ENCODE results near the gene RNF26. TPM values are rescaled to one million over a fixed set of nuclear protein-coding genes. Genes with fewer than 3 reads are reported as not detected.
A peak's percentile ranks its signal among the peaks of the same experiment; 100 is the strongest.

The RNF26 gene
- total RNA-seq, 3 donors from 2014 or later: 18.6 to 20.7 (median 18.9) TPM

DNA sequence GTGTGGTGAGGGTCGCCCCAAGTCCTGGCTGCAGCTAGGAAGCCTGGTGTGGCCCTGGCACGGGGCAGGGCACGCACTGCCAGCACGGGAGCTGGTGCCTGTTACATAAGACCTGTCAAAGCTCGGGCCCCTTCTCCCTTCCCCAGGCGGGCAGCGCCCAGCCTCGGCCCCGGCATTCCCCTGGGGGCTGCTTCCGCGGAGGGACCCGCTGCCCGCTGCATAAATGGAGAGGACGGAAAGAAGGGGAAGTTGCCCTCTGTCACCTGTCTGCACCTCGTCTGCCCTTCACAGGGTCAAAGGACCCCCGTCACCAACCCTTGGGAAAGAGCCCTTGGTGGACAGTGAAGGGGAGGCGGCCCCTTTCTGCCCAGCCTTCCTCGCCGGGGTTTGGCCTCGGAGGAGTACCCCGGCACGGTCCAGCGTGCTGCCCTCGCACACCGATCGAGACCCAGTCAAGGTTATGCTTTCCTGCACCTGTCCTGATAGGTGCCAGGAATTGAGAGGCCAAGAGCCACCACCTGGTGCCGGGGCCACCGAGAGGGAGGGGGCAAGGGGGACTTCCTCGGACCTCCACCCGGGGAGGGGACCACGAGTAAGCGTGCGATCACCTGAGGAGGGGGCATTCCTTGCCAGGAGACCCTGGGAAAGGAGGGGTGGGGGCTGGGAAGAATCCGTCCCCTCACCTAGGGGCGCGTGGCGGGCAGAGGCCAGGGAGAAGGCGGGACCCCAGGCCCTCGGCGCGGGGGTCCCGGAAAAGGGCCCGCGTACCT is 28.9 kb downstream of the RNF26 start:
- H3K36me3 Mint-ChIP-seq (ENCODE audit: insufficient read depth): no peaks in the 10 kb centered on the region
- no peaks in the 10 kb centered on the region for H3K9me3 Mint-ChIP-seq
- DNase-seq (no peak), ATAC-seq (no peak)
- H3K4me3 Mint-ChIP-seq: peak overlapping the region; percentile 43
- H3K27me3 Mint-ChIP-seq (ENCODE audit: low read depth): peaks cover 50% of the 10 kb centered on the region
- peaks cover 11% of the 10 kb centered on the region for H3K4me1 Mint-ChIP-seq (ENCODE audit: low read depth)

DNA sequence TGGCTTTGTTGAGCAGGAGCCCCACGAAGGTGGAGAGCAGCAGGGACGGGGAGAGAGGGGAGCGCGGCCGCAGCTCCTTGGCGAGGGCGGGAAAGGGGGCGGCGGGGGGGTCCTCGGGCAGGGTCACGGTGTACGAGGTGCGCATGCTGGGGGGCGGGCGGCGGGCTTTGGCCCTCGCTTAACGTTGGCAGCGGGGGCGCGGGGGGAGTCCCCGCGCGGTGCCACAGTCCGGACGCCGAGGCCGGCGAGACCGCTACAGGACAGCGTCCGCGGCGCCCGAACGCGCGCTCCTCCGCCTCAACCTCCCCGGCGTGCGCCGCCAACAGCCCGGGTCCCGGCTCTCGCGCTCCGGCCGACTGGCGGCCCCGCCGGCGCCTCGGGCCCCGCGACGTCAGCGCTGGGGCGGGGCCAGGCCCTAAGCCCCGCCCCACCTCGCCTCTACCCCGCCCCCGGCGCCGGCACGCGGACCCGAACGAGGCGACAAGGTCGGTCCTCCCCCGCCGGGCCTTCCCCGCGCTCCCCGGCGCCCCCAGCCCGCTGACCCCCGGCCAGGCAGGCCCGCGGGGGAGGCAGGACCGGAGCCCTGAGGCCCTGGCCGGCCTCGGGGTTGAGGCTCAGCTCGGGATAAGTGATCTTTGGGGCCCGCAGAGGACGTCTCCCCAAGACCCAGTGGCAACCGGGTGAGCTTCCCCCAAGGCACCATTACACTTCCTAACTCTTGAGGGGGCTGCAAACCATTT is 29.7 kb downstream of the RNF26 start:
- peak; percentile 53 for DNase-seq
- Mint-ChIP-seq H3K4me3 (peak overlapping the region; percentile 75), H3K4me1 (ENCODE audit: low read depth) (peaks cover 11% of the 10 kb centered on the region), H3K27me3 (ENCODE audit: low read depth) (peaks cover 53% of the 10 kb centered on the region), H3K36me3 (ENCODE audit: insufficient read depth) (no peaks in the 10 kb centered on the region), H3K9me3 (no peaks in the 10 kb centered on the region)
- ATAC-seq: peak; percentile 69 to 78

DNA sequence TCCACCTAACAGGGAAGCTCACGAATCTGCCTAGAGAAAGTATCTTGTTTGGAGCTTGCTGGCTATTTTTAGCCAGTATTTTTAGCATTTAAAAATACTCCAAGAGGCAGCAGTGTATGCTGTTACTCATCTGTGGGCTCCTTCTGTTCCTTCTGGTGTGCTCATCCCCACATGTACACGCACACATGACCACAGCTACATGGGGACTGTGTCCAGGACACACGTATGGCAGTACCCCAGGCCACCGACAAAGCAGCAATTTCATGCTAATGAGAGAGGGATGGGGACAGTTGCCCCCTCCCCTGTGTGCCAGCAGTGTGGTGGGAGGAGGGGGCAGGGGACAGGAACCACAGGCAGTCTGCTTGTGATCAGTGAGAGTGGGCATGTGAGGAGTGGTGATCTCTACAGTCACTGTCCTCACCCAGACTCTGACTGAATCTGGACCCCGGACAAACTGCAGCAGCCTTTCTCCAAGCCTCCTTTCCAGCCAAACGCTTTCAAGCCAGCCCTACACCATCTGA is 30.8 kb downstream of the RNF26 start:
- H3K4me3 Mint-ChIP-seq: no peak overlapping the region
- DNase-seq (no peak), ATAC-seq (no peak)
- H3K9me3 Mint-ChIP-seq: no peaks in the 10 kb centered on the region
- no peaks in the 10 kb centered on the region for H3K36me3 Mint-ChIP-seq (ENCODE audit: insufficient read depth)
- H3K4me1 Mint-ChIP-seq (ENCODE audit: low read depth): peaks cover 11% of the 10 kb centered on the region
- peaks cover 62% of the 10 kb centered on the region for H3K27me3 Mint-ChIP-seq (ENCODE audit: low read depth)

DNA sequence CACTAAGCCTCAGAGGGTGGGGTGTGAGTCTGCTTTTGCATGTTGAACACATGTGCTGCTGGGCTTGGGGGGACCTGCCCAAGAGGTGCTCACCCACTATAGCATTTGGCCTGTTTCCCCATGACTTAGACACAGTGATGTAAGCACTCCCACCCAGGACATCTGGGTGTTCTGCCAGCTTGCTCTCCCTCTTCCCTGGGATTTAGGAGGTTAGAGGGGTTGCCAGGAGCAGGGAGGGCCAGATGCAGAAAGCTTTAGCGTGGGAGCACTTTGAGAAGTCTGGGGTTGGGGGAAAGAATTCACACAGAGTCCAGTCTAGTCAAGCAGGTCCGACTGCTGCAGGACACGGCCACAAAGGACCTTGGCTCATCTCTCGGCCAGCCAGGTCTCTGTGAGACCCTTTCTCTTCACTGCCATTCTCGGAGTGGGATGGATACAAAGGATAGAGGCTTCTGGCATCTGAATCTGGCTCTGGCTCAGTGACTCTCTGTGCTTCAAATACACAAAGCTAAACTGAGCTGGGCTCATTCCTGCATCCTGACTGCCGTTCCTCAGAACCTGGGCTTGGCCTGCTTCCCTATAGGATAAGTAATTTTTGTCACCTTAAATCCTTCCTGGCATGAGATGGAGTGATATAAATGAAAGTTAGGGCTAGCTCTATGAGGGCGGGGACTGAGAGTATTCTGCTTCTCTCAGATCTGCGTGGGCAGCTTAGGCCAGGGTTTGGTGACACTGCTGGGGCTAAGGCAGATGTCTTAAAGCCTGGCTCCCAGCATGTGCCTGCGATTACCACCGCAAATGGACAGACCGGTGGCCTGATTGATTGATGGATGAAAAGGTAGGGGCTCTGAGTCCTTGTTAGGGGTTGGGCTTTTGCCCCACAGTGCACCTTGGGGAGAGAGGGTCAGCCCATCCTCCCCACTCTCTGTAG is 32.6 kb downstream of the RNF26 start:
- Mint-ChIP-seq H3K4me3 (no peak overlapping the region), H3K36me3 (ENCODE audit: insufficient read depth) (no peaks in the 10 kb centered on the region), H3K27me3 (ENCODE audit: low read depth) (peaks cover 68% of the 10 kb centered on the region), H3K9me3 (no peaks in the 10 kb centered on the region), H3K4me1 (ENCODE audit: low read depth) (peaks cover 8% of the 10 kb centered on the region)
- no peak for ATAC-seq
- DNase-seq: no peak

DNA sequence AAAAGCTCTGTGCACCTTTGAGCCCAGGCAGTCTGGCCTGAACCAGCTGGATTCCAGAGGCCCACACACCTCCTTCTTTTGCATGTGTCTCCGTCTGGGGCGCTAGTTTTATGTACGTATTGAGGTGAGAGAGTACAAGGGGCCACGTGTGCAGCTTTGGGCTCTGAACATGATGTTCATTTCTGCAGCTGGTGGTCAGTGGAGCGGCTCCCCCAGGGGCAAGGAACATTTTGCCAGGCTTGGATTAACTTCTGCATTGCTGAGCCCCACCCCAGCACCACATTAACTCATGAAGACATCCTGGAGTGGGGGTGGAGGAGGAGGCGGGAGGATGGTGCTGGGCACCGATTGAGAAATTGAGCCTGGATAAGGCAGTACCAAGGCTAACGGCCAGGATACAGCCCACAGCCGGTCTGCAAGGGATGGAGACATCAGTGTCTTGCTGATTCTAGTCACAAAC is 33.4 kb downstream of the RNF26 start:
- Mint-ChIP-seq H3K27me3 (ENCODE audit: low read depth) (peaks cover 61% of the 10 kb centered on the region), H3K36me3 (ENCODE audit: insufficient read depth) (no peaks in the 10 kb centered on the region), H3K4me1 (ENCODE audit: low read depth) (peaks cover 5% of the 10 kb centered on the region), H3K4me3 (no peak overlapping the region), H3K9me3 (no peaks in the 10 kb centered on the region)
- ATAC-seq (no peak), DNase-seq (no peak)

DNA sequence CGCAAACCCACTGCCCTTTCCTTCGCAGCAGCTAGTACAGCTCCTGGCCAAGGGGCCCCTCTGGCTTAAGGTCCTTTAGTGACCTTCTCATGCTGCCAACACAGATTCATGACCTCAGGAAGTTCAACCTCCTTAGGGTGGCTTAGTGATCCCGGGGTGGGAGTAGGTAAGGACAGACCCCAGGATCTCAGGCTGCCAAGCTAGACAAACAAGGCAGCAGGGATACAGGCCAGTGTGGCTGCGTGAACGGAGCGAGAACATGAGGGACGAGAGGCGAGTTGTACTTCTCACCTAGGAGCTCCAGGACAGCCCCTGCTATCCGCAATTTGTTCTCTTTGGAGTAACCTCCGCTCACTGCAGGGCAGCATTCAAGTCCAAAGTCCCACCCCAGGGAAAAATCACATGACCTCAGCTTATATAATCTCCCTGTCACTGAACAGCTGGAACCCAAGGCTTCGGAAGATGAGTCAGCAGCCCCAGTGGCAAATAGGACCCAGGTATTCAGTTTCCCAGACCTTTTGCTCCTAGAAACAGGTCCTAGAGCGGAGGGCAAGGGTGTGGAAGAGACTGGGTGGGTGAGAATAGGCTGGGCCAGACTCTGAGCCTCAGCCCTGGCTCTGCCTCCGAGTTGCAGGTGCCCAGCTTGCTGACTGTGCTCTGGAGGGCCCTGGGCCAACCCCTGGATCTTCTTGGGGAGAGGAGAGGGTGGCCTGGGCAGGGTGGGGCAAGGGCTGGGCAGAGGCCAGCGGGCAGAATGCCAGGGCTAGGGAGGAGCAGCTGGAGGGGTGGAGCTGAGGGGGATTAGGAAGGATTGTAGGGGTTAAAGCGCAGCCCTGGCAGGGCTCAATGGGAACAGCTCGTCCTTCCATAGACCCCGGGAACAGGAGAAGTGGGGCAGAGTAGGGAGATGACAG is 34.1 kb downstream of the RNF26 start:
- no peaks in the 10 kb centered on the region for H3K36me3 Mint-ChIP-seq (ENCODE audit: insufficient read depth)
- no peak for ATAC-seq
- peaks cover 8% of the 10 kb centered on the region for H3K4me1 Mint-ChIP-seq (ENCODE audit: low read depth)
- no peak for DNase-seq
- no peak overlapping the region for H3K4me3 Mint-ChIP-seq
- H3K9me3 Mint-ChIP-seq: no peaks in the 10 kb centered on the region
- peaks cover 55% of the 10 kb centered on the region for H3K27me3 Mint-ChIP-seq (ENCODE audit: low read depth)

DNA sequence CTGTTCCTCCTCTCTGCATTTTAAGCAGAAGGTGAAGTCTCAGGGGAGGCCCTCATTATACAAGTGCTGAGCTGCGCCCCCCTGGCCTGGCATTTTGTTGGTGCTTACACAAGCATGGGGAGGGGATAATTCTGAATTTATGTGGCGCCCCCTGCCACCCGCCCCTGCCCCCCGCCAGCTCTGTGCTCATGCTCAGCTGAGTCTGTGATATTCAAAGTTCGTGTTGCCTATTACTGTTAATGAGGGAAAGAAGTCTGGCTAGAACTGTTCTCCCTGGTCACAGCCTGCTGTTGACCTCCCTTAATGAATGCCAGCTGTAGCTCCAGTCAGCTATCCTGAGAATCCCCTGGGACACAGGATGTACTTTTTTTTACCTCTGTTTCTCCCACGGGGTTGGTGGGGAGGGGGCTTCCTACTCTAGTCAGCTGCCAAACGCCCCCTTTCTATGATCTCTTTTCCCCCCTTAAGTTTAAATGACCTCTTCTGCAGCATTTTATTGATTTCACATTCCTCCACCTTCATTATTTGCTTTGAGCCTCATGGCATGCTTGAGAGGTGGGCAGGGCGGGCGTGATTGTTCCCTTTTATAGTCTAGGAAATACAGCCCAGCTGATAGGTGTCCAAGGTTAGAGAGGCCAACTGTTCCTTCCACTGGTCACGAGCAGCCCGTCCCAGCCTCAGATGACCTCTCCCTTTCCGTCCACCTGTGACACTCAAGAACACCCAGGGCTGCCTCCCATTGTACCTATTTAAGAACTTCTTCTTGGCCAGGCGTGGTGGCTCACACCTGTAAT is 35.0 kb downstream of the RNF26 start:
- DNase-seq (no peak), ATAC-seq (no peak)
- Mint-ChIP-seq H3K27me3 (ENCODE audit: low read depth) (peaks cover 55% of the 10 kb centered on the region), H3K4me1 (ENCODE audit: low read depth) (peaks cover 15% of the 10 kb centered on the region), H3K4me3 (no peak overlapping the region), H3K36me3 (ENCODE audit: insufficient read depth) (no peaks in the 10 kb centered on the region), H3K9me3 (no peaks in the 10 kb centered on the region)

DNA sequence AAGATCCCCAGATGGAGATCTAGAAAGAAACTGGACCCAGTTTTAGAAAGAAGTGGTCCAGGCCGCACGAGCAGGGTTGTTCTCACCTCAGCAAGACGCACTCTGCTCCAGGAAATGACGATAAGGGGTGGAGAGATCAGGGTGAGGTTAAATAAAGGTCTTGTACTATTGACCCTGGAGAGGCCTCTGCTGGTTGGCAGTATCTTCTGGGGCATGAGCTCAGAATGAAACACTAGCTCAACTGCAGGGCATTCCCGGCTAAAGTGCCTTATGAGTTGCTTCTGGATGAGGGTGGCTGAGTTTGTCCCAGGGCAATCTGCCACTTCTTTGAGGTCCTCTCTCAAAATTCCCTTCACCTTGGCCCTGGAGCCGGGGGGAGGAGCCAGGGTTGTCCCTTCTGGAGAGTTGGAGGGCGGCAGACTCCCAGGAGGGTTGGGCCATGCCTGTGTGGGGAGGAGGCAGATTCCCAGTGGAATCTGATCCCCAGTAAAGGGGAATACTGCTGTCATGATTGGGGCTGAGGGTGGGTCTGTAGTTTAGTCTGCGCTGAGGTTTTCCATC is 36.2 kb downstream of the RNF26 start:
- no peaks in the 10 kb centered on the region for H3K36me3 Mint-ChIP-seq (ENCODE audit: insufficient read depth)
- H3K4me1 Mint-ChIP-seq (ENCODE audit: low read depth): peaks cover 10% of the 10 kb centered on the region
- peaks cover 43% of the 10 kb centered on the region for H3K27me3 Mint-ChIP-seq (ENCODE audit: low read depth)
- DNase-seq (no peak), ATAC-seq (peak; percentile 22 to 25)
- no peak overlapping the region for H3K4me3 Mint-ChIP-seq
- H3K9me3 Mint-ChIP-seq: no peaks in the 10 kb centered on the region

DNA sequence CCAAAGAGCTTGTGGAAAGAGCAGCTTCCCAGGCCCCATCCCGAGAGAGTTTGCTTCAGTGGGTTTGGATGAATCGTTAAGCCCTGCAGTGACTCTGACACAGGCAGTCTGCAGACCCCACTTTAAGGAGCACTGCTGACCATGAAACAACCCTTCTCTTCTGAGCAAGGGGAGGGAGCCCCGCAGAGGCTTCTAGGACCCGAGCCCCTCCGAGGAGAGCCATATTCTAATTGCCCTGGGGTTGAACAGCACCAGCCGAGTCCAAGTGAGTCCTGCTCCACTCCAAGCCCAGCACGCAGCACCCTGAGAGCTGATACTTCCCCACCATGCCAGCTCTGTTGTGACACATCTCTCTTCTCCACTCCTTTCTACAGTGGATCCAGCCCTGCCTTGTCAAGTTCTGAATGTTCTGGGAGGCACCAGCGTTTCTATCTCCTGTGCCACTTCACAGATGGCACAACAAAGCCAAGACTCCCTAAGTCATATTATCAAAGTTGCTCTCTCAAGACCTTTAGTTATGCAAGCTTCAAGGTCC is 36.8 kb downstream of the RNF26 start:
- peaks cover 38% of the 10 kb centered on the region for H3K27me3 Mint-ChIP-seq (ENCODE audit: low read depth)
- no peak for DNase-seq
- H3K36me3 Mint-ChIP-seq (ENCODE audit: insufficient read depth): no peaks in the 10 kb centered on the region
- no peak overlapping the region for H3K4me3 Mint-ChIP-seq
- no peak for ATAC-seq
- no peaks in the 10 kb centered on the region for H3K9me3 Mint-ChIP-seq
- H3K4me1 Mint-ChIP-seq (ENCODE audit: low read depth): peaks cover 10% of the 10 kb centered on the region

DNA sequence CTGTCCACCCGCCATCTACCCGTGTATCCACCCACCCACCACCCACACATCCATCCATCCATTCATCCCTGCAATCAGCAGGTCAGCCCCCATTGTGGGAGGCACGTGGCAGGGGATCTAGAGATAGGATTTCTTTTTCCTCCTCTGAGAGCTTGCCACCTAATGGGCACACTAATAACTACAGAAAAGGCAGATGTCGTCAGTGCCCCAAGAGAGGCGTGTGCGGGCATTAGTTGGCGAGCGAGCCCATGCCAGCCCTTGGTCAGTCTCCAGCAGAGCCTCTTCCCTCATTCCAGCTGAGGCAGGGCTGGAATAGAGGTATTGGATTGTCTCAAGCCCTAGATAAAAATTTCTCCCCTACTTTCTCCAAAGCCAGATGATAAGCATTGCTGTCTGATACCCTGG is 37.5 kb downstream of the RNF26 start:
- H3K27me3 Mint-ChIP-seq (ENCODE audit: low read depth): peaks cover 32% of the 10 kb centered on the region

DNA sequence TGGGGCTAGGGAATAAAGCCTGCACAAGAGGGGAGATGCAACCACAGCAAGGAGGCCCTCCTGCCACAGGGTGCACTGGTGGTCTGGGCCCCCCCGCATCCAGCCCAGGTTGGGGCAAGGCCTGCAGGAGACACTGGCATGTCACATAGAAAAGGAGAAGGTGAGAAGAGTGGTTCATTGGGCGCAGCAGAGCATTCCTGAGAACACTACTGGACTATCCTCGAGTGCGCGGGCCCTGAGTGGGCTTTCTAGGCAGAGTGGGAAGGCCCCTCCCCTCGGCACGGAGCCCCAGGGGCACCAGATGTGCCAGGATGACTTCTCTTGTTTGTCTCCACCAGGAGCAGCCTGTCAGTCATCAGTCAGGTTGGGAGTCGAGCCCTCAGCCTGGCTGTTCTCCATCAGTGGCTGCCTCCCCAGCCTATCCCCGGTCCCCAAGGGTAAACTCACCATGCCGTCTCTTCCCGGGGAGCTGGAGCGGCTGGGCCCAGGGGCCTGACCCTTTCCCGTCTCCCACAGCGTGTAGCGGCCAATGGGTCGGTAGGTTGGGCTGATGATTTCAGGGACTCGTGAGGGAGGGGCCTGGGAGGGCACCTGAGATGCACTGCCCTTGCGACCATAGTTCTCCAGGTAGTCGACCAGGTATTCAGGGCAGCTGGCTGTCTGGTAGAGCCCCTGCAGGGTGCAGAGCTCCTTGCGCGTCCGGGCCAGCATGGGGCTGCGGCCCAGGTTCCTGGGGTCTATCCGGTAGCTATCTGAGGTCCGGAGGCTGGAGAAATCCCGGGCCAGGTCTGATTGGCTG is 38.1 kb downstream of the RNF26 start:
- Mint-ChIP-seq H3K27me3 (ENCODE audit: low read depth) (peaks cover 25% of the 10 kb centered on the region), H3K4me1 (ENCODE audit: low read depth) (peaks cover 10% of the 10 kb centered on the region), H3K4me3 (no peak overlapping the region), H3K9me3 (no peaks in the 10 kb centered on the region), H3K36me3 (ENCODE audit: insufficient read depth) (no peaks in the 10 kb centered on the region)
- DNase-seq: no peak
- ATAC-seq: no peak

More for the DNA sequence above, 37.5 kb downstream of the RNF26 start:
- peaks cover 10% of the 10 kb centered on the region for H3K4me1 Mint-ChIP-seq (ENCODE audit: low read depth)
- ATAC-seq: no peak
- no peaks in the 10 kb centered on the region for H3K9me3 Mint-ChIP-seq
- no peaks in the 10 kb centered on the region for H3K36me3 Mint-ChIP-seq (ENCODE audit: insufficient read depth)
- DNase-seq: no peak
- H3K4me3 Mint-ChIP-seq: no peak overlapping the region
